Measurements from ENCODE around the gene TMEM272.

Gene TMEM272

GRCh38 chr13:51793570-51794271, 51.3 kb downstream of the TMEM272 start:
- DNase-seq, result no peak
- no peaks in the 10 kb centered on the region for H3K9me3 Mint-ChIP-seq
- ATAC-seq, result peak; percentile 77
- peak overlapping the region; percentile 8 to 84 for H3K27ac Mint-ChIP-seq
- peaks cover 34% of the 10 kb centered on the region for H3K4me1 Mint-ChIP-seq
- H3K4me3 Mint-ChIP-seq, result no peak overlapping the region
- H3K27me3 Mint-ChIP-seq, result no peaks in the 10 kb centered on the region

GRCh38 chr13:51786425-51787265, 58.3 kb downstream of the TMEM272 start:
- Mint-ChIP-seq H3K27me3 (no peaks in the 10 kb centered on the region), H3K27ac (no peak overlapping the region), H3K9me3 (no peaks in the 10 kb centered on the region), H3K4me3 (no peak overlapping the region), H3K4me1 (peaks cover 10% of the 10 kb centered on the region)
- ATAC-seq (no peak), DNase-seq (no peak)

GRCh38 chr13:51785712-51786424, 59.1 kb downstream of the TMEM272 start:
- Mint-ChIP-seq H3K4me3 (no peak overlapping the region), H3K9me3 (no peaks in the 10 kb centered on the region), H3K27ac (no peak overlapping the region), H3K27me3 (no peaks in the 10 kb centered on the region), H3K4me1 (peaks cover 14% of the 10 kb centered on the region)
- ATAC-seq, result peak; percentile 29
- no peak for DNase-seq

GRCh38 chr13:51784097-51784496, 60.9 kb downstream of the TMEM272 start:
- no peaks in the 10 kb centered on the region for H3K27me3 Mint-ChIP-seq
- DNase-seq (no peak), ATAC-seq (no peak)
- no peak overlapping the region for H3K4me3 Mint-ChIP-seq
- no peaks in the 10 kb centered on the region for H3K9me3 Mint-ChIP-seq
- H3K27ac Mint-ChIP-seq, result peak overlapping the region; percentile 3 to 16
- H3K4me1 Mint-ChIP-seq, result peaks cover 19% of the 10 kb centered on the region

- Mint-ChIP-seq H3K27ac (peak overlapping the region; percentile 3 to 16), H3K4me3 (no peak overlapping the region)
These were observed 61.4 kb downstream of the TMEM272 start for GRCh38 chr13:51783428-51784094.

GRCh38 chr13:51782026-51782710, 62.8 kb downstream of the TMEM272 start:
- H3K4me3 Mint-ChIP-seq, result no peak overlapping the region
- DNase-seq, result no peak
- no peak for ATAC-seq
- peak overlapping the region; percentile 23 to 85 for H3K27ac Mint-ChIP-seq
- H3K4me1 Mint-ChIP-seq, result peaks cover 22% of the 10 kb centered on the region
- H3K9me3 Mint-ChIP-seq, result no peaks in the 10 kb centered on the region
- no peaks in the 10 kb centered on the region for H3K27me3 Mint-ChIP-seq

More at GRCh38 chr13:51783428-51784094, 61.4 kb downstream of the TMEM272 start:
- Mint-ChIP-seq H3K9me3 (no peaks in the 10 kb centered on the region), H3K27me3 (no peaks in the 10 kb centered on the region), H3K4me1 (peaks cover 20% of the 10 kb centered on the region)
- DNase-seq (no peak), ATAC-seq (no peak)

GRCh38 chr13:51781246-51782022, 63.5 kb downstream of the TMEM272 start:
- no peaks in the 10 kb centered on the region for H3K9me3 Mint-ChIP-seq
- DNase-seq (peak in 1 of 2 donors; percentile 29), ATAC-seq (peak; percentile 81)
- peak overlapping the region in 1 of 2 donors; percentile 85 for H3K27ac Mint-ChIP-seq
- no peak overlapping the region for H3K4me3 Mint-ChIP-seq
- H3K27me3 Mint-ChIP-seq, result no peaks in the 10 kb centered on the region
- H3K4me1 Mint-ChIP-seq, result peaks cover 17% of the 10 kb centered on the region

GRCh38 chr13:51780099-51780498, 64.9 kb downstream of the TMEM272 start:
- Mint-ChIP-seq H3K27ac (no peak overlapping the region), H3K4me3 (no peak overlapping the region)
- no peak for DNase-seq

GRCh38 chr13:51778392-51778791, 66.6 kb downstream of the TMEM272 start:
- peaks cover 17% of the 10 kb centered on the region for H3K4me1 Mint-ChIP-seq
- H3K9me3 Mint-ChIP-seq, result no peaks in the 10 kb centered on the region
- H3K27ac Mint-ChIP-seq, result no peak overlapping the region
- H3K4me3 Mint-ChIP-seq, result no peak overlapping the region
- no peaks in the 10 kb centered on the region for H3K27me3 Mint-ChIP-seq
- DNase-seq, result no peak
- ATAC-seq, result no peak

More at GRCh38 chr13:51780099-51780498, 64.9 kb downstream of the TMEM272 start:
- no peaks in the 10 kb centered on the region for H3K27me3 Mint-ChIP-seq
- no peak for ATAC-seq
- H3K4me1 Mint-ChIP-seq, result peaks cover 17% of the 10 kb centered on the region
- no peaks in the 10 kb centered on the region for H3K9me3 Mint-ChIP-seq

GRCh38 chr13:51777921-51778320, 67.1 kb downstream of the TMEM272 start:
- Mint-ChIP-seq H3K27me3 (no peaks in the 10 kb centered on the region), H3K4me3 (no peak overlapping the region), H3K27ac (peak overlapping the region in 1 of 2 donors; percentile 63), H3K9me3 (no peaks in the 10 kb centered on the region), H3K4me1 (peaks cover 17% of the 10 kb centered on the region)
- DNase-seq (no peak), ATAC-seq (no peak)

- no peak for DNase-seq
- Mint-ChIP-seq H3K27ac (no peak overlapping the region), H3K9me3 (no peaks in the 10 kb centered on the region), H3K4me1 (peaks cover 10% of the 10 kb centered on the region), H3K27me3 (no peaks in the 10 kb centered on the region), H3K4me3 (no peak overlapping the region)
- ATAC-seq, result no peak
These were observed 68.8 kb downstream of the TMEM272 start for GRCh38 chr13:51776179-51776578.

GRCh38 chr13:51773515-51773914, 71.5 kb downstream of the TMEM272 start:
- ATAC-seq (no peak), DNase-seq (no peak)
- no peaks in the 10 kb centered on the region for H3K9me3 Mint-ChIP-seq
- H3K4me3 Mint-ChIP-seq, result no peak overlapping the region
- peaks cover 5% of the 10 kb centered on the region for H3K4me1 Mint-ChIP-seq
- peak overlapping the region in 1 of 2 donors; percentile 27 for H3K27ac Mint-ChIP-seq
- no peaks in the 10 kb centered on the region for H3K27me3 Mint-ChIP-seq

GRCh38 chr13:51772781-51773180, 72.2 kb downstream of the TMEM272 start:
- DNase-seq, result no peak

GRCh38 chr13:51772105-51772455, 72.9 kb downstream of the TMEM272 start:
- DNase-seq (no peak), ATAC-seq (no peak)
- Mint-ChIP-seq H3K4me3 (no peak overlapping the region), H3K4me1 (no peaks in the 10 kb centered on the region), H3K27me3 (no peaks in the 10 kb centered on the region), H3K27ac (no peak overlapping the region), H3K9me3 (no peaks in the 10 kb centered on the region)

More at GRCh38 chr13:51772781-51773180, 72.2 kb downstream of the TMEM272 start:
- peaks cover 1% of the 10 kb centered on the region for H3K4me1 Mint-ChIP-seq
- no peak for ATAC-seq
- H3K4me3 Mint-ChIP-seq, result no peak overlapping the region
- H3K9me3 Mint-ChIP-seq, result no peaks in the 10 kb centered on the region
- no peaks in the 10 kb centered on the region for H3K27me3 Mint-ChIP-seq
- no peak overlapping the region for H3K27ac Mint-ChIP-seq
